IMR-90 (cell line): ENCODE measurements around the gene NDUFV3. TPM values are rescaled to one million over a fixed set of nuclear protein-coding genes. Genes with fewer than 3 reads are reported as not detected.
A peak's percentile ranks its signal among the peaks of the same experiment; 100 is the strongest.

Experiments used
- CEBPB ChIP-seq: IDR thresholded peaks from 2 replicates; pipeline ENCODE4 v1.6.1; 2012; ENCODE audit warnings: low read depth, low read length, improper control_type of control experiment
- CHD1 ChIP-seq: IDR thresholded peaks from 2 replicates; pipeline ENCODE4 v1.6.1; 2012; ENCODE audit warnings: low read depth, low read length, improper control_type of control experiment
- MAFK ChIP-seq: IDR thresholded peaks from 2 replicates; pipeline ENCODE4 v1.6.1; 2012; ENCODE audit warnings: low read depth, low read length, improper control_type of control experiment
- MAZ ChIP-seq: IDR thresholded peaks from 2 replicates; pipeline ENCODE4 v1.6.1; 2012; ENCODE audit warnings: low read depth, mild to moderate bottlenecking, low read length, improper control_type of control experiment, moderate library complexity, borderline replicate concordance
- RFX5 ChIP-seq: IDR thresholded peaks from 2 replicates; pipeline ENCODE4 v1.8.0; 2012; ENCODE audit warnings: low read depth, mild to moderate bottlenecking, low read length, moderate library complexity
- polyA plus RNA-seq, 3 experiments: library from polyadenylated mRNA; depleted of rRNA; stranded (reverse); fragments of >200 nt; gene quantifications; 2 replicates each; pipeline ENCODE4 v1.2.3, GENCODE V29; 2012; ENCODE audit warnings: low replicate concordance in 1 of 3
- total RNA-seq: library from RNA; depleted of rRNA; stranded (reverse); fragments of >200 nt; gene quantifications from 2 replicates; pipeline ENCODE4 v1.2.3, GENCODE V29; 2012

Gene NDUFV3
- total and polyA plus RNA-seq, 2 of the 4 experiments (the other 2 are of a cell fraction), result 38.5 to 55.6 TPM

GRCh38 chr21:42892931-42893755 lies at the start of gene NDUFV3 (continued):
- TF ChIP-seq CHD1 (no peak), MAZ (0 out of 2 replicates have a peak, but pooled peaks have one; percentile 62), MAFK (no peak), RFX5 (no peak), CEBPB (no peak)
